Measurements from ENCODE around the gene NACC1.

- TF ChIP-seq CTCF (IDR thresholded peaks at IDR 0.05; ENCODE audit: insufficient read depth, low read length) (no peak), POLR2AphosphoS5 (IDR thresholded peaks at IDR 0.05; ENCODE audit: low read depth) (no peak)
Observed at GRCh38 chr19:13090511-13091231, 27.4 kb upstream of the NACC1 start.
